Brain microvascular endothelial cell (primary cell): ENCODE measurements around the gene DBN1.
A peak's percentile ranks its signal among the peaks of the same experiment; 100 is the strongest.

Experiments
- DNase-seq: peaks from one replicate; pipeline ENCODE4 v3.0.0-alpha.2; 2020
- H3K27ac ChIP-seq: fragments of 250-450 bp; sonication (Bioruptor Pico); 2 replicates; pipeline ENCODE4 v1.5.1; 2020; ENCODE audit warnings: mild to moderate bottlenecking, moderate library complexity
- H3K27me3 ChIP-seq: fragments of 250-450 bp; sonication (Bioruptor Pico); replicated peaks from 2 replicates; pipeline ENCODE4 v1.5.1; 2020; ENCODE audit warnings: mild to moderate bottlenecking
- H3K36me3 ChIP-seq: fragments of 250-450 bp; sonication (Bioruptor Pico); replicated peaks from 2 replicates; pipeline ENCODE4 v1.5.1; 2020; ENCODE audit warnings: mild to moderate bottlenecking
- H3K4me3 ChIP-seq: 2 replicates; pipeline ENCODE4 v1.5.1; 2011; ENCODE audit warnings: low read depth, mild to moderate bottlenecking, control low read depth, low read length, moderate library complexity
- CTCF ChIP-seq: IDR thresholded peaks from 2 replicates; pipeline ENCODE4 v1.5.1; 2011; ENCODE audit warnings: low read depth, mild to moderate bottlenecking, moderate library complexity, low read length, control low read depth, inconsistent platforms; ENCODE audit errors: missing control alignments
- in situ Hi-C: cut with HindIII; loops from 2 replicates; pipeline ENCODE4 v1.10.0; 2017; ENCODE audit warnings: low sequenced_read_pairs, low pct_ligation_motif_present

The DBN1 gene

GRCh38 chr5:177456976-177457851, 16.2 kb downstream of the DBN1 start:
- TF ChIP-seq CTCF: peak; percentile 77
- H3K36me3 ChIP-seq: peaks cover 42% of the 10 kb centered on the region
- no peaks in the 10 kb centered on the region for H3K27me3 ChIP-seq
- in situ Hi-C loops: no loop called here
- H3K27ac ChIP-seq: no peak overlapping the region
- H3K4me3 ChIP-seq: no peak overlapping the region
- DNase-seq: peak; percentile 95

- Histone ChIP-seq H3K27ac (no peak overlapping the region), H3K36me3 (peaks cover 41% of the 10 kb centered on the region), H3K27me3 (no peaks in the 10 kb centered on the region), H3K4me3 (no peak overlapping the region)
- DNase-seq: no peak
- in situ Hi-C loops: no loop called here
- TF ChIP-seq CTCF: no peak
These were observed 16.9 kb downstream of the DBN1 start for GRCh38 chr5:177456591-177456964.

GRCh38 chr5:177455661-177456590, 17.5 kb downstream of the DBN1 start:
- peak overlapping the region; percentile 43 for H3K4me3 ChIP-seq
- no peaks in the 10 kb centered on the region for H3K27me3 ChIP-seq
- peak; percentile 81 for DNase-seq
- H3K27ac ChIP-seq: peak overlapping the region; percentile 71
- H3K36me3 ChIP-seq: peaks cover 37% of the 10 kb centered on the region
- in situ Hi-C loops: no loop called here
- TF ChIP-seq CTCF: peak; percentile 96

- Histone ChIP-seq H3K4me3 (peak overlapping the region; percentile 43), H3K27ac (peak overlapping the region; percentile 71), H3K36me3 (peaks cover 31% of the 10 kb centered on the region), H3K27me3 (no peaks in the 10 kb centered on the region)
- in situ Hi-C loops: no loop called here
- peak; percentile 66 for TF ChIP-seq CTCF
- DNase-seq: peak; percentile 42
These were observed 18.3 kb downstream of the DBN1 start for GRCh38 chr5:177455036-177455660.

- TF ChIP-seq CTCF: peak; percentile 65
- in situ Hi-C loops: no loop called here
- H3K36me3 ChIP-seq: peaks cover 26% of the 10 kb centered on the region
- H3K27me3 ChIP-seq: no peaks in the 10 kb centered on the region
- H3K27ac ChIP-seq: peak overlapping the region; percentile 71
- H3K4me3 ChIP-seq: peak overlapping the region; percentile 43
- DNase-seq: peak; percentile 85
These were observed 18.9 kb downstream of the DBN1 start for GRCh38 chr5:177454397-177455035.
